WTC11 (cell line): ENCODE data around the gene DCLK2. TPM values are rescaled to one million over a fixed set of nuclear protein-coding genes. Genes with fewer than 3 reads are reported as not detected.

Experiments used
- ATAC-seq: fragments of 200-7000 bp; cut with Tn5 transposase; 2 replicates; pipeline ENCODE4 v1.10.0; 2021; ENCODE audit warnings: mild to moderate bottlenecking, moderate library complexity
- CTCF ChIA-PET: fragments of 300-600 bp; sonication (Branson Sonifier 250); formaldehyde crosslinking; loops from one replicate; lab custom pipeline; 2021; ENCODE audit warnings: antibody characterized with exemption; lab: Charles Lee
- POLR2A ChIA-PET: fragments of 350-600 bp; sonication (Branson Sonifier 250); formaldehyde crosslinking; loops from one replicate; lab custom pipeline; 2021; ENCODE audit warnings: antibody characterized with exemption; lab: Charles Lee
- DNase-seq: peaks from one replicate; pipeline ENCODE4 v3.0.0; 2021; ENCODE audit warnings: low spot score
- H3K27ac Mint-ChIP-seq: 2 replicates; pipeline ENCODE4 v1.8.0; 2021; ENCODE audit warnings: mixed read lengths
- H3K27me3 Mint-ChIP-seq: 2 replicates; pipeline ENCODE4 v1.8.0; 2021; ENCODE audit warnings: low read depth, mild to moderate bottlenecking, moderate library complexity, mixed read lengths
- H3K36me3 Mint-ChIP-seq: 2 replicates; pipeline ENCODE4 v1.8.0; 2021; ENCODE audit warnings: mixed read lengths
- H3K4me1 Mint-ChIP-seq: 2 replicates; pipeline ENCODE4 v1.8.0; 2022; ENCODE audit warnings: mixed read lengths
- H3K4me3 Mint-ChIP-seq: 2 replicates; pipeline ENCODE4 v1.8.0; 2021; ENCODE audit warnings: mild to moderate bottlenecking, moderate library complexity, mixed read lengths
- H3K9me3 Mint-ChIP-seq: 2 replicates; pipeline ENCODE4 v1.8.0; 2021; ENCODE audit warnings: mixed read lengths
- ATF1 ChIP-seq: sonication (generic); formaldehyde crosslinking; IDR thresholded peaks from 2 replicates; pipeline ENCODE4 v1.8.1; 2023; ENCODE audit warnings: mild to moderate bottlenecking, moderate library complexity, missing genetic modification reagents
- CREM ChIP-seq: sonication (generic); formaldehyde crosslinking; IDR thresholded peaks from 2 replicates; pipeline ENCODE4 v1.8.1; 2022; ENCODE audit warnings: mild to moderate bottlenecking, missing genetic modification reagents, moderate library complexity
- ELF4 ChIP-seq: sonication (generic); formaldehyde crosslinking; IDR thresholded peaks from 2 replicates; pipeline ENCODE4 v1.8.1; 2022; ENCODE audit warnings: low read depth, mild to moderate bottlenecking, moderate library complexity, missing genetic modification reagents
- EMX1 ChIP-seq: fragments of 250-450 bp; sonication (Bioruptor Pico); IDR thresholded peaks from 2 replicates; pipeline ENCODE4 v1.8.0; 2021; ENCODE audit warnings: mild to moderate bottlenecking
- ESRRA ChIP-seq: sonication (generic); formaldehyde crosslinking; IDR thresholded peaks from 2 replicates; pipeline ENCODE4 v1.8.1; 2022; ENCODE audit warnings: mild to moderate bottlenecking, missing genetic modification reagents, borderline replicate concordance
- ETV6 ChIP-seq: sonication (generic); formaldehyde crosslinking; IDR thresholded peaks from 2 replicates; pipeline ENCODE4 v1.8.1; 2022; ENCODE audit warnings: mild to moderate bottlenecking, missing genetic modification reagents
- FOXJ3 ChIP-seq: sonication (generic); formaldehyde crosslinking; IDR thresholded peaks from 2 replicates; pipeline ENCODE4 v1.9.0; 2021; ENCODE audit warnings: missing genetic modification reagents, mild to moderate bottlenecking, borderline replicate concordance
- NFATC4 ChIP-seq: fragments of 250-450 bp; sonication (Bioruptor Pico); IDR thresholded peaks from 2 replicates; pipeline ENCODE4 v1.9.0; 2021; ENCODE audit warnings: mild to moderate bottlenecking
- NFYB ChIP-seq: sonication (generic); formaldehyde crosslinking; conservative IDR thresholded peaks from 2 replicates; pipeline ENCODE4 v1.8.0; 2022; ENCODE audit warnings: low read depth, missing genetic modification reagents
- NR3C1 ChIP-seq: sonication (generic); formaldehyde crosslinking; conservative IDR thresholded peaks from 2 replicates; pipeline ENCODE4 v1.8.1; 2023; ENCODE audit warnings: low read depth, mild to moderate bottlenecking, missing genetic modification reagents
- PRRX2 ChIP-seq: fragments of 250-450 bp; sonication (Bioruptor Pico); IDR thresholded peaks from 2 replicates; pipeline ENCODE4 v1.8.0; 2021; ENCODE audit warnings: mild to moderate bottlenecking
- SMAD3 ChIP-seq: sonication (generic); formaldehyde crosslinking; IDR thresholded peaks from 2 replicates; pipeline ENCODE4 v1.8.0; 2022; ENCODE audit warnings: missing genetic modification reagents, mild to moderate bottlenecking, borderline replicate concordance
- TCF7 ChIP-seq: sonication (generic); formaldehyde crosslinking; IDR thresholded peaks from 2 replicates; pipeline ENCODE4 v1.8.0; 2022; ENCODE audit warnings: mild to moderate bottlenecking, low read depth, missing genetic modification reagents, moderate library complexity
- TEAD4 ChIP-seq: sonication (generic); formaldehyde crosslinking; IDR thresholded peaks from 2 replicates; pipeline ENCODE4 v1.8.0; 2022; ENCODE audit warnings: mild to moderate bottlenecking, missing genetic modification reagents
- TP53 ChIP-seq: sonication (generic); formaldehyde crosslinking; IDR thresholded peaks from 2 replicates; pipeline ENCODE4 v1.8.1; 2023; ENCODE audit warnings: mild to moderate bottlenecking, missing genetic modification reagents
- ZNF138 ChIP-seq: sonication (generic); formaldehyde crosslinking; conservative IDR thresholded peaks from 2 replicates; pipeline ENCODE4 v1.8.1; 2022; ENCODE audit warnings: mild to moderate bottlenecking, moderate library complexity, missing genetic modification reagents
- ZNF232 ChIP-seq: sonication (generic); formaldehyde crosslinking; IDR thresholded peaks from 2 replicates; pipeline ENCODE4 v1.8.0; 2022; ENCODE audit warnings: mild to moderate bottlenecking, missing genetic modification reagents
- ZNF423 ChIP-seq: fragments of 250-450 bp; sonication (Bioruptor Pico); IDR thresholded peaks from 2 replicates; pipeline ENCODE4 v2.1.2; 2022; ENCODE audit warnings: mild to moderate bottlenecking, moderate library complexity
- ZNF671 ChIP-seq: fragments of 250-450 bp; sonication (Bioruptor Pico); IDR thresholded peaks from 2 replicates; pipeline ENCODE4 v1.8.0; 2021; ENCODE audit warnings: mild to moderate bottlenecking
- total RNA-seq: library from RNA; stranded (reverse); gene quantifications from 3 replicates; pipeline ENCODE4 v1.2.3, GENCODE V29; 2021
- TF ChIP-seq, protein P1 (sequence below): sonication (generic); formaldehyde crosslinking; IDR thresholded peaks from 2 replicates; pipeline ENCODE4 v1.8.1; 2023; ENCODE audit warnings: mild to moderate bottlenecking, moderate library complexity, missing genetic modification reagents
- TF ChIP-seq, protein P2 (sequence below): fragments of 250-450 bp; sonication (Bioruptor Pico); IDR thresholded peaks from 2 replicates; pipeline ENCODE4 v1.8.0; 2021; ENCODE audit warnings: mild to moderate bottlenecking
- TF ChIP-seq, protein P3 (sequence below): sonication (generic); formaldehyde crosslinking; IDR thresholded peaks from 2 replicates; pipeline ENCODE4 v1.8.1; 2023; ENCODE audit warnings: mild to moderate bottlenecking, missing genetic modification reagents, moderate library complexity
- TF ChIP-seq, protein P4 (sequence below): sonication (generic); formaldehyde crosslinking; IDR thresholded peaks from 2 replicates; pipeline ENCODE4 v1.8.1; 2023; ENCODE audit warnings: mild to moderate bottlenecking, missing genetic modification reagents
- TF ChIP-seq, protein P5 (sequence below): fragments of 250-450 bp; sonication (Bioruptor Pico); IDR thresholded peaks from 2 replicates; pipeline ENCODE4 v1.9.0; 2021; ENCODE audit warnings: moderate library complexity, mild to moderate bottlenecking, inconsistent platforms, borderline replicate concordance
- TF ChIP-seq, protein P6 (sequence below): sonication (generic); formaldehyde crosslinking; IDR thresholded peaks from 2 replicates; pipeline ENCODE4 v1.8.0; 2022; ENCODE audit warnings: mild to moderate bottlenecking, missing genetic modification reagents
- TF ChIP-seq, protein P7 (sequence below): sonication (generic); formaldehyde crosslinking; IDR thresholded peaks from 2 replicates; pipeline ENCODE4 v1.8.0; 2022; ENCODE audit warnings: mild to moderate bottlenecking, missing genetic modification reagents

Gene DCLK2
- total RNA-seq, 1 experiment from 2014 or later, result 0.17 TPM

DNA sequence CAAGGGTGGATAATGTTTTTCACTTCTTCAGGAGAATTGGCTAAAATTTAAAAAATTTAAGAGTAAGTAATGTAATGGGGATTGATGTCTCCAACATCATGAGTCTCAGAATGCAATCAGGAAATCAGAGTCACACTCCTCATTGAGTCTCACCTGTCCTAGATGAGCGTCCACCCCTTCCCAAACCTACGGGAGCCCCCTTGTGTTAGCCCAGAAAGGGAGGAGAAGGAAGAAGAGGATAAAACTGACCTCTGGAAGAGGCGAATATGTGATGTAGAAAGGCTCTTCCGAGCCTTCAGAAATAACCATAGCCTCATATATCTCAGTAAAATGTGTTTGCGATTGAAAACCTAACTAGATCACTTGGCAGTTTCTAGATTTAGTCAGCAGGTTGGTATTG, 157.1 kb downstream of the DCLK2 start:
- ChIA-PET POLR2A (no interaction called here), CTCF (no interaction called here)
- Mint-ChIP-seq H3K27me3 (no peaks in the 10 kb centered on the region), H3K4me1 (peaks cover 24% of the 10 kb centered on the region), H3K27ac (no peak overlapping the region), H3K4me3 (no peak overlapping the region), H3K9me3 (peaks cover 4% of the 10 kb centered on the region; the same call in 1 of the 2 replicates)
- ATAC-seq, result peak; percentile 76
- no peak for DNase-seq
- TF ChIP-seq PRRX2 (CRISPR knock-in tag) (no peak), NR3C1 (CRISPR knock-in tag) (no peak), ZNF423 (CRISPR knock-in tag) (no peak), SMAD3 (CRISPR knock-in tag) (no peak), ELF4 (CRISPR knock-in tag) (no peak), ZNF671 (CRISPR knock-in tag) (no peak), CREM (CRISPR knock-in tag) (no peak), ETV6 (no peak), ZNF232 (CRISPR knock-in tag) (no peak), NFYB (no peak), NFATC4 (CRISPR knock-in tag) (no peak), ESRRA (CRISPR knock-in tag) (no peak), ATF1 (CRISPR knock-in tag) (no peak), EMX1 (CRISPR knock-in tag) (no peak)
- TF ChIP-seq, protein P1, sequence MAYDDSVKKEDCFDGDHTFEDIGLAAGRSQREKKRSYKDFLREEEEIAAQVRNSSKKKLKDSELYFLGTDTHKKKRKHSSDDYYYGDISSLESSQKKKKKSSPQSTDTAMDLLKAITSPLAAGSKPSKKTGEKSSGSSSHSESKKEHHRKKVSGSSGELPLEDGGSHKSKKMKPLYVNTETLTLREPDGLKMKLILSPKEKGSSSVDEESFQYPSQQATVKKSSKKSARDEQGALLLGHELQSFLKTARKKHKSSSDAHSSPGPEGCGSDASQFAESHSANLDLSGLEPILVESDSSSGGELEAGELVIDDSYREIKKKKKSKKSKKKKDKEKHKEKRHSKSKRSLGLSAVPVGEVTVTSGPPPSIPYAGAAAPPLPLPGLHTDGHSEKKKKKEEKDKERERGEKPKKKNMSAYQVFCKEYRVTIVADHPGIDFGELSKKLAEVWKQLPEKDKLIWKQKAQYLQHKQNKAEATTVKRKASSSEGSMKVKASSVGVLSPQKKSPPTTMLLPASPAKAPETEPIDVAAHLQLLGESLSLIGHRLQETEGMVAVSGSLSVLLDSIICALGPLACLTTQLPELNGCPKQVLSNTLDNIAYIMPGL (CRISPR knock-in tag), result no peak
- TF ChIP-seq, protein P2, sequence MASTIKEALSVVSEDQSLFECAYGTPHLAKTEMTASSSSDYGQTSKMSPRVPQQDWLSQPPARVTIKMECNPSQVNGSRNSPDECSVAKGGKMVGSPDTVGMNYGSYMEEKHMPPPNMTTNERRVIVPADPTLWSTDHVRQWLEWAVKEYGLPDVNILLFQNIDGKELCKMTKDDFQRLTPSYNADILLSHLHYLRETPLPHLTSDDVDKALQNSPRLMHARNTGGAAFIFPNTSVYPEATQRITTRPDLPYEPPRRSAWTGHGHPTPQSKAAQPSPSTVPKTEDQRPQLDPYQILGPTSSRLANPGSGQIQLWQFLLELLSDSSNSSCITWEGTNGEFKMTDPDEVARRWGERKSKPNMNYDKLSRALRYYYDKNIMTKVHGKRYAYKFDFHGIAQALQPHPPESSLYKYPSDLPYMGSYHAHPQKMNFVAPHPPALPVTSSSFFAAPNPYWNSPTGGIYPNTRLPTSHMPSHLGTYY (CRISPR knock-in tag), result no peak
- TF ChIP-seq, protein P3, sequence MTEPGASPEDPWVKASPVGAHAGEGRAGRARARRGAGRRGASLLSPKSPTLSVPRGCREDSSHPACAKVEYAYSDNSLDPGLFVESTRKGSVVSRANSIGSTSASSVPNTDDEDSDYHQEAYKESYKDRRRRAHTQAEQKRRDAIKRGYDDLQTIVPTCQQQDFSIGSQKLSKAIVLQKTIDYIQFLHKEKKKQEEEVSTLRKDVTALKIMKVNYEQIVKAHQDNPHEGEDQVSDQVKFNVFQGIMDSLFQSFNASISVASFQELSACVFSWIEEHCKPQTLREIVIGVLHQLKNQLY (CRISPR knock-in tag), result no peak
- TF ChIP-seq, protein P4, sequence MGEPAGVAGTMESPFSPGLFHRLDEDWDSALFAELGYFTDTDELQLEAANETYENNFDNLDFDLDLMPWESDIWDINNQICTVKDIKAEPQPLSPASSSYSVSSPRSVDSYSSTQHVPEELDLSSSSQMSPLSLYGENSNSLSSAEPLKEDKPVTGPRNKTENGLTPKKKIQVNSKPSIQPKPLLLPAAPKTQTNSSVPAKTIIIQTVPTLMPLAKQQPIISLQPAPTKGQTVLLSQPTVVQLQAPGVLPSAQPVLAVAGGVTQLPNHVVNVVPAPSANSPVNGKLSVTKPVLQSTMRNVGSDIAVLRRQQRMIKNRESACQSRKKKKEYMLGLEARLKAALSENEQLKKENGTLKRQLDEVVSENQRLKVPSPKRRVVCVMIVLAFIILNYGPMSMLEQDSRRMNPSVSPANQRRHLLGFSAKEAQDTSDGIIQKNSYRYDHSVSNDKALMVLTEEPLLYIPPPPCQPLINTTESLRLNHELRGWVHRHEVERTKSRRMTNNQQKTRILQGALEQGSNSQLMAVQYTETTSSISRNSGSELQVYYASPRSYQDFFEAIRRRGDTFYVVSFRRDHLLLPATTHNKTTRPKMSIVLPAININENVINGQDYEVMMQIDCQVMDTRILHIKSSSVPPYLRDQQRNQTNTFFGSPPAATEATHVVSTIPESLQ (CRISPR knock-in tag), result no peak
- TF ChIP-seq, protein P5, sequence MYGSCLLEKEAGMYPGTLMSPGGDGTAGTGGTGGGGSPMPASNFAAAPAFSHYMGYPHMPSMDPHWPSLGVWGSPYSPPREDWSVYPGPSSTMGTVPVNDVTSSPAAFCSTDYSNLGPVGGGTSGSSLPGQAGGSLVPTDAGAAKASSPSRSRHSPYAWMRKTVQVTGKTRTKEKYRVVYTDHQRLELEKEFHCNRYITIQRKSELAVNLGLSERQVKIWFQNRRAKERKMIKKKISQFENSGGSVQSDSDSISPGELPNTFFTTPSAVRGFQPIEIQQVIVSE (CRISPR knock-in tag), result no peak
- TF ChIP-seq, all 79 proteins: peak for 0
- no peaks in the 10 kb centered on the region for H3K36me3 Mint-ChIP-seq

DNA sequence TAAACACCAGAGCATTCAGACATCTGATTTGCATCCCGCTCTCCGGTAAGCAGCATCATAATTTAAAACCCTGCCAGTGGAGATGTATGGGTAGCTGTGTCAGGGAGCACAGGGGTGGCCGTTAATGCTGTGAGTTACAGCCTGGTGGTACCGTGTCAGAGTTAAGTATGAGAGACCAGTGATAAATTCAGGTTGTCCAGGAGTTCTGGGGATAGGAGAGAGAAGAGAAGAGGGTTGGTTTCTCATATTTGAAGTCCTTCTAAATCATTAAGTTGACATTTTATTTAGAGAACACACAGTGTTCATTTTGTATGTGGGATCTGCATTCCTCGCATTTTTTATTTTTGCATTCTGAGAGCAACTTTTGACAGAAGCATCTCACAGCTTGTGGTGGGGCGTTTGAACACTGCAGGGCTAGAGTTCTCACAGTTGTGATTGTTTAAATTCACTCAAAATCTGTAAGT, 157.6 kb downstream of the DCLK2 start:
- DNase-seq (no peak), ATAC-seq (peak; percentile 45)
- Mint-ChIP-seq H3K4me3 (no peak overlapping the region), H3K27me3 (no peaks in the 10 kb centered on the region), H3K9me3 (peaks cover 4% of the 10 kb centered on the region; the same call in 1 of the 2 replicates), H3K36me3 (no peaks in the 10 kb centered on the region), H3K27ac (no peak overlapping the region), H3K4me1 (peaks cover 23% of the 10 kb centered on the region)
- ChIA-PET POLR2A (no interaction called here), CTCF (no interaction called here)
- no peak for TF ChIP-seq ZNF138 (CRISPR knock-in tag)
- TF ChIP-seq, protein P5 (CRISPR knock-in tag), result no peak
- no peak for TF ChIP-seq TP53
- TF ChIP-seq TCF7, result no peak
- TF ChIP-seq, protein P6, sequence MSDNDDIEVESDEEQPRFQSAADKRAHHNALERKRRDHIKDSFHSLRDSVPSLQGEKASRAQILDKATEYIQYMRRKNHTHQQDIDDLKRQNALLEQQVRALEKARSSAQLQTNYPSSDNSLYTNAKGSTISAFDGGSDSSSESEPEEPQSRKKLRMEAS, result no peak
- TF ChIP-seq TEAD4 (CRISPR knock-in tag), result no peak
- TF ChIP-seq, protein P4 (CRISPR knock-in tag), result no peak
- TF ChIP-seq FOXJ3 (CRISPR knock-in tag), result no peak
- no peak for TF ChIP-seq NFATC4 (CRISPR knock-in tag)
- TF ChIP-seq, protein P7, sequence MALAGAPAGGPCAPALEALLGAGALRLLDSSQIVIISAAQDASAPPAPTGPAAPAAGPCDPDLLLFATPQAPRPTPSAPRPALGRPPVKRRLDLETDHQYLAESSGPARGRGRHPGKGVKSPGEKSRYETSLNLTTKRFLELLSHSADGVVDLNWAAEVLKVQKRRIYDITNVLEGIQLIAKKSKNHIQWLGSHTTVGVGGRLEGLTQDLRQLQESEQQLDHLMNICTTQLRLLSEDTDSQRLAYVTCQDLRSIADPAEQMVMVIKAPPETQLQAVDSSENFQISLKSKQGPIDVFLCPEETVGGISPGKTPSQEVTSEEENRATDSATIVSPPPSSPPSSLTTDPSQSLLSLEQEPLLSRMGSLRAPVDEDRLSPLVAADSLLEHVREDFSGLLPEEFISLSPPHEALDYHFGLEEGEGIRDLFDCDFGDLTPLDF, result no peak
